Bladder microvascular endothelial cell (primary cell): ENCODE measurements around the gene EHBP1L1. TPM values are rescaled to one million over a fixed set of nuclear protein-coding genes. Genes with fewer than 3 reads are reported as not detected.

Source experiments
- total RNA-seq: library from RNA; depleted of rRNA; stranded (reverse); fragments of >200 nt; gene quantifications from 2 replicates; pipeline ENCODE4 v1.2.3, GENCODE V29; 2014

The EHBP1L1 gene
- total RNA-seq, result 9.4 and 31.9 TPM in 2 replicates

GRCh38 chr11:65575568-65576231 lies at the start of gene EHBP1L1:
TSS of gene EHBP1L1 (plus strand) at chr11:65576053. CDS start at chr11:65576303, 250 bp downstream.

GRCh38 chr11:65558002-65558929 lies 17.6 kb upstream of the EHBP1L1 start, which contains the start of gene LTBP3:
TSS of gene LTBP3 (minus strand) at chr11:65558359. CDS start at chr11:65557959, 400 bp downstream.

GRCh38 chr11:65569973-65570918 lies 5.6 kb upstream of the EHBP1L1 start, which contains the start of gene ZNRD2:
TSS of gene ZNRD2 (plus strand) at chr11:65570477. CDS start at chr11:65570492, 15 bp downstream.

GRCh38 chr11:65572356-65573051 lies 3.3 kb upstream of the EHBP1L1 start, which contains the start of gene FAM89B:
TSS of gene FAM89B (plus strand) at chr11:65572538. CDS start at chr11:65572670, 132 bp downstream.

GRCh38 chr11:65595543-65596281 lies 19.9 kb downstream of the EHBP1L1 start, which contains the start of gene KCNK7:
TSS of gene KCNK7 (minus strand) at chr11:65595800. CDS start at chr11:65595772, 28 bp downstream.

GRCh38 chr11:65615229-65615949 lies 39.5 kb downstream of the EHBP1L1 start, which contains the start of gene PCNX3:
TSS of gene PCNX3 (plus strand) at chr11:65615776. CDS start at chr11:65616312, 536 bp downstream.

GRCh38 chr11:65637794-65638419 lies 62.1 kb downstream of the EHBP1L1 start, which contains the start of gene SIPA1:
TSS of gene SIPA1 (plus strand) at chr11:65638101. CDS start at chr11:65640922, 2,821 bp downstream.

Other genes with a start within 250 kb of the EHBP1L1 start
- gene DPF2, start 242.2 kb upstream of the EHBP1L1 start, total RNA-seq, result 22.0 and 32.5 TPM in 2 replicates
- under 0.01 and 0.13 TPM in 2 replicates for gene TIGD3, start 221.3 kb upstream of the EHBP1L1 start, total RNA-seq
- 0.81 and 2.8 TPM in 2 replicates for gene SLC25A45, start 193.4 kb upstream of the EHBP1L1 start, total RNA-seq
- 53.9 and 70.9 TPM in 2 replicates for gene FRMD8, start 189.4 kb upstream of the EHBP1L1 start, total RNA-seq
- 59.3 and 170 TPM in 2 replicates for gene NEAT1, start 153.3 kb upstream of the EHBP1L1 start, total RNA-seq
- 3,635 and 7,050 TPM in 2 replicates for gene MALAT1, start 77.0 kb upstream of the EHBP1L1 start, total RNA-seq
- gene SCYL1, start 51.0 kb upstream of the EHBP1L1 start, total RNA-seq, result 49.2 and 56.6 TPM in 2 replicates
- 17.5 and 79.4 TPM in 2 replicates for gene LTBP3, start 17.7 kb upstream of the EHBP1L1 start, total RNA-seq
- 28.6 and 32.1 TPM in 2 replicates for gene ZNRD2, start 5.6 kb upstream of the EHBP1L1 start, total RNA-seq
- 12.0 and 14.6 TPM in 2 replicates for gene FAM89B, start 3.5 kb upstream of the EHBP1L1 start, total RNA-seq
- under 0.01 and 0.38 TPM in 2 replicates for gene KCNK7, start 19.7 kb downstream of the EHBP1L1 start, total RNA-seq
- gene MAP3K11, start 38.2 kb downstream of the EHBP1L1 start, total RNA-seq, result 78.5 and 130 TPM in 2 replicates
- 10.0 and 25.1 TPM in 2 replicates for gene PCNX3, start 39.7 kb downstream of the EHBP1L1 start, total RNA-seq
- 33.8 and 81.2 TPM in 2 replicates for gene SIPA1, start 62.0 kb downstream of the EHBP1L1 start, total RNA-seq
- 13.0 and 26.4 TPM in 2 replicates for gene RELA, start 86.9 kb downstream of the EHBP1L1 start, total RNA-seq
- gene KAT5, start 136.2 kb downstream of the EHBP1L1 start, total RNA-seq, result 35.3 and 41.9 TPM in 2 replicates
- 34.2 and 37.3 TPM in 2 replicates for gene RNASEH2C, start 144.7 kb downstream of the EHBP1L1 start, total RNA-seq
- 5.5 and 8.5 TPM in 2 replicates for gene AP5B1, start 204.9 kb downstream of the EHBP1L1 start, total RNA-seq
- gene OVOL1, start 211.0 kb downstream of the EHBP1L1 start, total RNA-seq, result not detected in 2 replicates